Left hindlimb (tissue), 1 donor: ENCODE measurements around the gene SNAP23.

Source experiments
- DNase-seq: peaks from one replicate; pipeline ENCODE4 v3.0.0-alpha.2; 2018

SNAP23 gene

DNA sequence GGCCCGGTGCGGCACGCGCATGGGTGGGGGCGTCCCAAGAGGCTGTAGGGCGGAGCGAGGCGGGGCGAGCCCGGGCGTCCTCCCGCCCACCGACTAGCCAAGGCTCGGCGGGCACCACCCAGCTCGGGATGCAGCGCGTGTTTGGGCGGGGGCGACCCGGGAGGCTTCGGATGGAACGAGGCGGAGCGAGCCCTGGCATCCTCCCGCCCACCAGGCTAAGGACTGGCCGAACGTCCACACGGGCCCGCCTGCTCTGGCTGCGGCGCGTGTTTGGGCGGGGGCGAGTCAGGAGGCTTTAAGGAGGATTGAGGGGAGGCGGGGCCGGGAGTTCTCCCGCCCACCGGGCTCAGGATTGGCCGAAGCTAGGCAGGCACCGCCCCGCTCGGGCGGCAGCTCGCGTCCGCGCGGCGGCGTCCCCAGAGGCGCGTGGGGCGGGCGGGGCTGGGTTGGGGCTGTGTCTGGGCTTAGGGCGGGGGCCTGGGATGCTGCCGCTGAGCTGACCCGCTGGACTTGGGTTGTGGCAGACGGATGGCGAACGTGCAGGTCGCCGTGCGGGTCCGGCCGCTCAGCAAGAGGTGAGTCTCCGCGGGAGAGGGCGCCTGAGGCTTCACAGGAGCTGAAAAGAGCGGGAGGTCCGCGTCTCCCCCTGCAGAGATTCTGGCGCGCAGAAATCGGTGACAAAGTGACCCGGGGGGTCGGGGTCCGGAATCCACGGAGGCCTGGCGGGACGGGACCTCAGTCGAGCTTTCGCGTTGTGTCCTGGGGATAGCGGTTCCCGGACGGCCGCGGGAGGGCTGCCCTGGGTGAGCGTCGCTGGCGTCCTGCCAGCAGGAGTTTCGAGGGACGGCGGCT, 80.0 kb downstream of the SNAP23 start, which contains the start of gene STARD9:
Gene STARD9, plus strand, starts transcription at position 419 of the 852 bp plus-strand sequence. Its CDS starts 110 bp downstream, at position 529.
- DNase-seq: peak; percentile 99

DNA sequence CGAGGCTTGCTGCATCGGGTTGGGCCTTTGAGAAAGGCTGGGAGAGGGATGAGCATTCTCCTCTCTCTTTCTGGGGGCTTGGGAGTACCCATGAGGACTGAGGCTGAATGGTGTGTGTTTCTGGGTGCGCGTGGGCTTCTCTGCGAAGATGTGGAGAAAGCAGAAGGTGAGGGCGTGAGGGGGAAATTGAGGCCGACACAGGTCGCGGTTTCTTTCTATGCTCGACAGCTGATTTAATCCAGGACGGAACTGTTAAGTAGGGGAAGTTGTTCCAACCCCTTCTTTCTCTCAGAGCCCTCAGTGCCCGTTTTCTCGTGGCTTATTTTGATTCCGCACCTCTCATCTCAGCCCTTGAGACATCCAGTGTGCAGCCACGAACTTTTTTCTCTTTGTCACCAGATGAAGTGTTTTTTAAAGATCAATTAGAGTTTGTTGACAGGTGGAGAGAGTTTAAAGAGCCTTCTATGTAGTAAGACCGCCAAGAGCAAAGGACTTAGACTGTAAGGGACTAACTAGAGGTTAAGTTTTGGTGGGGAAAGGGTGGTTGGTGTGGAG, 80.7 kb downstream of the SNAP23 start:
- no peak for DNase-seq

DNA sequence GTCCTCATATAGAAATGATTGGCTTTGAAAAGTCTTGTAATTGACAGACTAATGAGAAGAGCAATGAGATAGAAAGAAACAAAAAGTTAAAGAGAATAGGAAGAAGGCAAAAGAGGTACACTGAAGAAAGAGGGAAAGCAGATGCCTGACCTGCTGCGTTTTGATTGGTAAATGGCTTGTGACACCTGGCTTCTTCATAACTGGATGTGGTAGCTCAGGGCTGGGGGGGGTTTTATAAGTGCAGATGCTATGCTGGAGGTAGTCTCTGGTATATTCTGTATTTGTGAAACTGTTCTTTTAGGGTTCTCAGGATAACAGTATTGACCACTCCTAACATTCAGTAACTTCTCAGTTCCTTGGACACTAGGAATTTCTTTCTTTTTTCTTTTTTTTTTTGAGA, 81.3 kb downstream of the SNAP23 start:
- DNase-seq: no peak

DNA sequence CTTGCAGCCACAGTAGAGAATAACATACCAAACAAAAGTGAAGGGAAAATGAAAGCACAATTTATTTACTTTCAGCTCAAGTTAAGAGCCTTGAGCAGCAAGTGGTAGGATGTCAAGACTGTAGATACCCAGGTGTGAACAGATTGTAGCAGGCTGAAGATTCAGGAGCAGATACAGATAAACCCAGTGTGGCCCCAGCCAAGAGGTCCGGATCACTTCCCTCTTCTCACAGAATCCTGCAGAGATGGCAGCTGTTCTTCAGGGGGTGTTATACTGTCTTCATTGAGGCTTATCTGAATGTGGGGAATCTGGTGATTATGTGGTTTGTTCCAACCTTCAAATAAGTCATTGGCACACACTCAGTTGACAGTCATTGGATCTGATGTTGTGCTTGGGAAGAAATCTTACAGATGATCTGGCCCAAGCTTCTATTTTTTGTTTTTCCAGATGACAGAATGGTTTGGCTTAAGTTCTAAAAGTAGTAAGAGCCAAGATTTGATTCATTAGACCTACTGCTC, 82.1 kb downstream of the SNAP23 start:
- DNase-seq: no peak

DNA sequence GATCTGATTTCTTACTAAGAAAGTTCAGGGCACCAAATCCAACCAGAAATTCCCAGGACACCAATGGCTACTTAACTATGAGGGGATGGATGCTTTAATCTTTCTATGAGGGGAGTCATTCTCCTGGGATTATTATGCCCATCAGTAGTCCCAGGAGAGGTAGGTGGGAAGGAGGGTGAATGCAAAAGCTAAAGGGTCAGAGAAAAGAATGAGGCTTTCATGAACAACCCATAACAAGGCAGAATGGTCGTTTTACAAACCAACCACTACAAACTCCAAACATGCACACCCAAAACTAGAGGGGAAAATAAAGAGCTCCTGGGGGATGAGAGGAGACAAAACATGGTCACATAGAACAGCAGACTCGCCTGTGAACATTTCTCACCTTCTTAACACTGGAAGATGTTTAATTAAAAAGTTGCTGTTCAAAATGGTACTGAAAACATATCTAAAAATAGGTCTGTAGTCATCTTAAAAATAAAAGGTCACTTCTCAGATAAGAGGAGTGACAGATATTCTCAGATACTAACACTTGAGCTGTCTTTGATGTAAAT, 83.6 kb downstream of the SNAP23 start:
- no peak for DNase-seq

DNA sequence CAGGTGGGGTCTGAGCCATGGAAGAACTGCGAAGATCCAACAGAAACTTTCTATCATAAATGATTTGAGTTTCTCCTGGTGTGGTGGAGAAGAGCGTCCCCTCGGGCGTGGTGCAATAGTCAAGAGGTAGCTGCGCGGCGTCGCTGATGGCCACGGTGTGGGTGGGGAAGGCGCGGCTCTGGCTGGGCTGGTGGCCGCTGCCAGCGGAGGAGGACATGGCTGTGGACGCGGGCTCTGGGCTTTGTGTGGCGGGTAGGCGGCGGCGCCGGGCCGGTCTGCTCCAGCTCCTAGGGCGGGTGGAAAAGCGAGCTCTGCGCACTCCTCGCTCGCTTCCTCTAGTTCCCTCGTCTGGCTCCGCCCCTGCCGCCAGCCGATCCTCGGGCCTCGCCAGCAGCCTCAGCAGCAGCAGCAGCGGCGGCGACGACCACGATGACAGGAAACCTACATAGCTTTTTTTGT, 85.9 kb downstream of the SNAP23 start:
- DNase-seq: peak; percentile 91
